Measurements from ENCODE around the gene STEAP3. TPM values are rescaled to one million over a fixed set of nuclear protein-coding genes. Genes with fewer than 3 reads are reported as not detected.

Gene STEAP3
- total and polyA plus RNA-seq, 2 donors (not counting 1 experiment from before 2014, with no cell fraction given): 13.7 to 28.4 TPM

DNA sequence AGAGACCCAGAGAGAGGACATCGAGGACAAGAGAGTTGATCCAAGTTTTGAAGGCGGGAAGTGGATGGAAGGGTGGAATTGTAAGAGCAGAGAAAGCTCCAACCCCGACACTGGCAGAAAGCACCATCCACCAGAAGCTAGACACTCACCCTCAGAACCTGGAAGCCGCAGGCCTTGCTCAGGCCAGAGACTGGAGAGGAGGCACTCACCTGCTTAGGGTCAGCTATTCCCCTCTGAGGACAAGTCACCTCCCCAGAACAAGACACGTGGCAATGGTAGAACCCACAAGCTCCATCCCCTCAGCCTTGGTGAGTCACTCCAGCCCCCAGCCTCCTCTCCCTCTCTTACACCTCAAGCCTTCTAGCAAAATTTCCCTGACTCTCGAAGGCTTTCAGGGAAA lies 64.9 kb downstream of the STEAP3 start:
- Histone ChIP-seq H3K27me3 (ENCODE audit: control insufficient read depth, insufficient read depth, low read length) (no peaks in the 10 kb centered on the region), H4K20me1 (ENCODE audit: control insufficient read depth, extremely low read depth, insufficient read depth, low read length) (no peaks in the 10 kb centered on the region)

DNA sequence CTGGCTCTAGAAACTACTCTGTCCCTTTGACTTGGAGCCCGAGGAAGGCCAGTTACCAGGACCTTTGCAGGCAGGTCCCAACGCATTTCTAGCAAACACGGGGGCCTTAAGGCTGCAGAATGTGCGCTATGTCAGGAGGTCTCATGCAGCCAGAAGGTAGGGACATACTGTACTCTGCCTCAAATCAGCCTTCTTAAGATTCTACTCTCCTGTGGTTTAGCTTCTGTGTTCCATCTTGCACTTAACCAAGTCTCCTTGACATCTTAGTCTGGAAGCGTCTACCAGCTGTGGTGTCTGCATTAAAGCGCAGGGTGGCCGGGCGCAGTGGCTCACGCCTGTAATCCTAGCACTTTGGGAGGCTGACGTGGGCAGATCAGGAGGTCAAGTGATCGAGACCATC lies 65.5 kb downstream of the STEAP3 start:
- no peak overlapping the region for H2AFZ ChIP-seq (ENCODE audit: low read length)
- H3K27me3 ChIP-seq (ENCODE audit: control insufficient read depth, insufficient read depth, low read length): no peaks in the 10 kb centered on the region
- no peak overlapping the region for H3K27ac ChIP-seq (ENCODE audit: insufficient read depth, low read length)
- no peak overlapping the region for H3K4me3 ChIP-seq (replicated peaks in 1 of 4; ENCODE audit: control extremely low read depth in 1 of 4, insufficient read depth in 1 of 4, low read depth in 3 of 4, low read length in 4 of 4)
- no peaks in the 10 kb centered on the region for H3K79me2 ChIP-seq (ENCODE audit: control insufficient read depth, insufficient read depth, low read length)
- H3K4me1 ChIP-seq (ENCODE audit: control insufficient read depth, extremely low read depth, insufficient read depth, low read length): no peaks in the 10 kb centered on the region
- H4K20me1 ChIP-seq (ENCODE audit: control insufficient read depth, extremely low read depth, insufficient read depth, low read length): no peaks in the 10 kb centered on the region
- no peaks in the 10 kb centered on the region for H3K36me3 ChIP-seq (ENCODE audit: control insufficient read depth, insufficient read depth, low read length)
- no peak overlapping the region for H3K9ac ChIP-seq (ENCODE audit: insufficient read depth, low read length)
- TF ChIP-seq, protein P1, sequence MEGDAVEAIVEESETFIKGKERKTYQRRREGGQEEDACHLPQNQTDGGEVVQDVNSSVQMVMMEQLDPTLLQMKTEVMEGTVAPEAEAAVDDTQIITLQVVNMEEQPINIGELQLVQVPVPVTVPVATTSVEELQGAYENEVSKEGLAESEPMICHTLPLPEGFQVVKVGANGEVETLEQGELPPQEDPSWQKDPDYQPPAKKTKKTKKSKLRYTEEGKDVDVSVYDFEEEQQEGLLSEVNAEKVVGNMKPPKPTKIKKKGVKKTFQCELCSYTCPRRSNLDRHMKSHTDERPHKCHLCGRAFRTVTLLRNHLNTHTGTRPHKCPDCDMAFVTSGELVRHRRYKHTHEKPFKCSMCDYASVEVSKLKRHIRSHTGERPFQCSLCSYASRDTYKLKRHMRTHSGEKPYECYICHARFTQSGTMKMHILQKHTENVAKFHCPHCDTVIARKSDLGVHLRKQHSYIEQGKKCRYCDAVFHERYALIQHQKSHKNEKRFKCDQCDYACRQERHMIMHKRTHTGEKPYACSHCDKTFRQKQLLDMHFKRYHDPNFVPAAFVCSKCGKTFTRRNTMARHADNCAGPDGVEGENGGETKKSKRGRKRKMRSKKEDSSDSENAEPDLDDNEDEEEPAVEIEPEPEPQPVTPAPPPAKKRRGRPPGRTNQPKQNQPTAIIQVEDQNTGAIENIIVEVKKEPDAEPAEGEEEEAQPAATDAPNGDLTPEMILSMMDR (conservative IDR thresholded peaks at IDR 0.05 in 1 of 2, IDR thresholded peaks at IDR 0.05 in 1 of 2; ENCODE audit: low read depth in 1 of 2, low read length in 2 of 2): no peak
- TF ChIP-seq EZH2 (IDR thresholded peaks at IDR 0.05; ENCODE audit: low read length, missing control alignments): no peak
- peak; percentile 25 to 68 for DNase-seq (ENCODE audit: low read depth in 2 of 2)
- no peaks in the 10 kb centered on the region for H3K9me3 ChIP-seq (ENCODE audit: control insufficient read depth, insufficient read depth, low read depth, low read length)
- no peak overlapping the region for H3K4me2 ChIP-seq (ENCODE audit: extremely low read depth, insufficient read depth, low read length)

More for the DNA sequence above, 64.9 kb downstream of the STEAP3 start:
- TF ChIP-seq, protein P1 (conservative IDR thresholded peaks at IDR 0.05 in 1 of 2, IDR thresholded peaks at IDR 0.05 in 1 of 2; ENCODE audit: low read depth in 1 of 2, low read length in 2 of 2): no peak
- TF ChIP-seq EZH2 (IDR thresholded peaks at IDR 0.05; ENCODE audit: low read length, missing control alignments): no peak
- Histone ChIP-seq H3K9ac (ENCODE audit: insufficient read depth, low read length) (no peak overlapping the region), H3K4me2 (ENCODE audit: extremely low read depth, insufficient read depth, low read length) (no peak overlapping the region), H3K4me3 (replicated peaks in 1 of 4; ENCODE audit: control extremely low read depth in 1 of 4, insufficient read depth in 1 of 4, low read depth in 3 of 4, low read length in 4 of 4) (no peak overlapping the region), H2AFZ (ENCODE audit: low read length) (no peak overlapping the region), H3K79me2 (ENCODE audit: control insufficient read depth, insufficient read depth, low read length) (no peaks in the 10 kb centered on the region), H3K36me3 (ENCODE audit: control insufficient read depth, insufficient read depth, low read length) (no peaks in the 10 kb centered on the region), H3K27ac (ENCODE audit: insufficient read depth, low read length) (no peak overlapping the region), H3K9me3 (ENCODE audit: control insufficient read depth, insufficient read depth, low read depth, low read length) (no peaks in the 10 kb centered on the region), H3K4me1 (ENCODE audit: control insufficient read depth, extremely low read depth, insufficient read depth, low read length) (no peaks in the 10 kb centered on the region)
- DNase-seq (ENCODE audit: low read depth in 2 of 2): no peak

DNA sequence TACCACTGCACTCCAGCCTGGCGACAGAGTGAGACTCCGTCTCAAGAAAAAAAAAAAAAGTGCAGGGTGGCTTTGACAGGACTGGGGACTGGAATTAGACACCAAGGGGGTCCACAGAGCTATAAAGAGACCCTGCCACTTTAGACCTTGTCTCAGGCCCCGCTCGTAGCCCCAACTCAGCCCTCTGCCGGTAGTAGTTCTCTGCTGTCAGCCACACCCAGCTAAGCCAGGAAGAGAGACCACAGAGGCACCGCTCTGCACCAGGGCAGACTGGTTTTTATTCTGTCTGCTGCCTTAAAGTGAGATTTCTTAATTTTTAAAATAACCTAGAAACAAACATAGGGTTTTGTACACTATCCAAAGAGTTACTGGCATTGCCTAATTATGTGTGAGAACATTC lies 66.0 kb downstream of the STEAP3 start:
- H3K27ac ChIP-seq (ENCODE audit: insufficient read depth, low read length): no peak overlapping the region
- H3K4me1 ChIP-seq (ENCODE audit: control insufficient read depth, extremely low read depth, insufficient read depth, low read length): no peaks in the 10 kb centered on the region
- no peaks in the 10 kb centered on the region for H4K20me1 ChIP-seq (ENCODE audit: control insufficient read depth, extremely low read depth, insufficient read depth, low read length)
- no peaks in the 10 kb centered on the region for H3K27me3 ChIP-seq (ENCODE audit: control insufficient read depth, insufficient read depth, low read length)
- DNase-seq (ENCODE audit: low read depth in 2 of 2): no peak
- no peaks in the 10 kb centered on the region for H3K79me2 ChIP-seq (ENCODE audit: control insufficient read depth, insufficient read depth, low read length)
- no peaks in the 10 kb centered on the region for H3K36me3 ChIP-seq (ENCODE audit: control insufficient read depth, insufficient read depth, low read length)
- no peak overlapping the region for H3K4me3 ChIP-seq (replicated peaks in 1 of 4; ENCODE audit: control extremely low read depth in 1 of 4, insufficient read depth in 1 of 4, low read depth in 3 of 4, low read length in 4 of 4)
- no peak overlapping the region for H2AFZ ChIP-seq (ENCODE audit: low read length)
- H3K9ac ChIP-seq (ENCODE audit: insufficient read depth, low read length): no peak overlapping the region
- TF ChIP-seq, protein P1 (conservative IDR thresholded peaks at IDR 0.05 in 1 of 2, IDR thresholded peaks at IDR 0.05 in 1 of 2; ENCODE audit: low read depth in 1 of 2, low read length in 2 of 2): no peak
- TF ChIP-seq EZH2 (IDR thresholded peaks at IDR 0.05; ENCODE audit: low read length, missing control alignments): no peak
- no peak overlapping the region for H3K4me2 ChIP-seq (ENCODE audit: extremely low read depth, insufficient read depth, low read length)
- H3K9me3 ChIP-seq (ENCODE audit: control insufficient read depth, insufficient read depth, low read depth, low read length): no peaks in the 10 kb centered on the region

Data from fibroblast of lung (primary cell).